ENCODE data around the gene SEC63. TPM values are rescaled to one million over a fixed set of nuclear protein-coding genes. Genes with fewer than 3 reads are reported as not detected.

The SEC63 gene
- total and polyA plus RNA-seq, 2 donors (not counting 1 experiment from before 2014, with no cell fraction given): 34.2 to 82.7 TPM

DNA sequence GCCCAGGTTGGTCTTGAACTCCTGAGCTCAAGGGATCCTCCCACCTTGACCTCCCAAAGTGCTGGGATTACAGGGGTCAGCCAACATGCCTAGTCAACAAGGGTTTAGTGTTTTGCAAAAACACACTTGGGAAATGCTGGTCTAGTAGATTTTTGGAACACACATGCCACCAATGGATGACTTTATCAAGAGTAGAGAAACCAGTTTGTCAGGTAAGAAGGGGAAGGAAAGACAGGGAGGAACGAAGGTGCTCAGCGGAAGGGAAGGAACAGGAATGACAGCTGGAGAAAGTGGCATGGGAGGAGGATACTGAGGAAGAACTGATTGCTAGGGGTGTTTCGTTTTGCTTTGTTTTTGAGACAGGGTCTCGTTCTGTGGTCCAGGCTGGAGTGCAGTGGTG lies 15.6 kb upstream of the SEC63 start:
- Histone ChIP-seq H3K27ac (ENCODE audit: insufficient read depth, low read length) (no peak overlapping the region), H3K4me1 (ENCODE audit: control insufficient read depth, extremely low read depth, insufficient read depth, low read length) (no peaks in the 10 kb centered on the region), H3K36me3 (ENCODE audit: control insufficient read depth, insufficient read depth, low read length) (no peaks in the 10 kb centered on the region), H3K27me3 (ENCODE audit: control insufficient read depth, insufficient read depth, low read length) (peaks cover 5% of the 10 kb centered on the region), H3K79me2 (ENCODE audit: control insufficient read depth, insufficient read depth, low read length) (no peaks in the 10 kb centered on the region), H3K4me2 (ENCODE audit: extremely low read depth, insufficient read depth, low read length) (no peak overlapping the region), H4K20me1 (ENCODE audit: control insufficient read depth, extremely low read depth, insufficient read depth, low read length) (no peaks in the 10 kb centered on the region), H3K9ac (ENCODE audit: insufficient read depth, low read length) (no peak overlapping the region), H3K4me3 (replicated peaks in 1 of 4; ENCODE audit: control extremely low read depth in 1 of 4, insufficient read depth in 1 of 4, low read depth in 3 of 4, low read length in 4 of 4) (no peak overlapping the region), H3K9me3 (ENCODE audit: control insufficient read depth, insufficient read depth, low read depth, low read length) (no peaks in the 10 kb centered on the region), H2AFZ (ENCODE audit: low read length) (no peak overlapping the region)
- DNase-seq (ENCODE audit: low read depth in 2 of 2): no peak
- no peak for TF ChIP-seq EZH2 (IDR thresholded peaks at IDR 0.05; ENCODE audit: low read length, missing control alignments)
- TF ChIP-seq, protein P1, sequence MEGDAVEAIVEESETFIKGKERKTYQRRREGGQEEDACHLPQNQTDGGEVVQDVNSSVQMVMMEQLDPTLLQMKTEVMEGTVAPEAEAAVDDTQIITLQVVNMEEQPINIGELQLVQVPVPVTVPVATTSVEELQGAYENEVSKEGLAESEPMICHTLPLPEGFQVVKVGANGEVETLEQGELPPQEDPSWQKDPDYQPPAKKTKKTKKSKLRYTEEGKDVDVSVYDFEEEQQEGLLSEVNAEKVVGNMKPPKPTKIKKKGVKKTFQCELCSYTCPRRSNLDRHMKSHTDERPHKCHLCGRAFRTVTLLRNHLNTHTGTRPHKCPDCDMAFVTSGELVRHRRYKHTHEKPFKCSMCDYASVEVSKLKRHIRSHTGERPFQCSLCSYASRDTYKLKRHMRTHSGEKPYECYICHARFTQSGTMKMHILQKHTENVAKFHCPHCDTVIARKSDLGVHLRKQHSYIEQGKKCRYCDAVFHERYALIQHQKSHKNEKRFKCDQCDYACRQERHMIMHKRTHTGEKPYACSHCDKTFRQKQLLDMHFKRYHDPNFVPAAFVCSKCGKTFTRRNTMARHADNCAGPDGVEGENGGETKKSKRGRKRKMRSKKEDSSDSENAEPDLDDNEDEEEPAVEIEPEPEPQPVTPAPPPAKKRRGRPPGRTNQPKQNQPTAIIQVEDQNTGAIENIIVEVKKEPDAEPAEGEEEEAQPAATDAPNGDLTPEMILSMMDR (conservative IDR thresholded peaks at IDR 0.05 in 1 of 2, IDR thresholded peaks at IDR 0.05 in 1 of 2; ENCODE audit: low read depth in 1 of 2, low read length in 2 of 2): no peak

DNA sequence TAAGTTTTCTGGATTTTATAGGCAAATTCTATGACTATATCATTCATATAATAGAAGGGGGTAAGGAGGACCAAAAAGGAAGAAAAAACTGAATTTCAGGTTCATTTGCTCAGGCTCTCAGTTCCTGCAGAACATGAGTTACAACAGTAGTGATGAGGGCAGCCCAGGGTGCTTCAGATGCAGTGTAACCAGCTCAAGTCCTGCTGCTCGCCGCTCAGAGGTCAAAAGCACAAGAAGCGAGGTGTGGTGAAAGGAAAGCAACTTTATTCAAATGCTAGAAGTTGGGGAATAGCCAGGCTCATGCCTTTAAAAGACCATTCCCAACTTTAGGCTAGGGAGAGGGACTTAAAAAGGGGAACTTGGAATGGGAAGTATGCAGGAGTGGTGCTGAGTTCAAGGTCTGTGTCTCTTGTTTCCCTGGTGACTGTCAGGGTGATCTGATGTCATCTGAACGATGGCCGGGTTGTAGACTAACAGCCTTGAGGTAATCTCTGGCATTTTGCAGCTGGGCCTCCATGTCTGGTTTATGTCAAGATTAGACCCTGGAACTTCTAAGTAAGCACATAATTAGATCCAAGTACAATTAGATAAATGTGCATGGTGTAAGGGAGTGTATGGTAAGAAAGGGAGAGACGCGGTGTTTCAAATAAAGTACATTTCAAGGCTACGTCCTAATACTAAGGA lies 14.5 kb upstream of the SEC63 start:
- no peaks in the 10 kb centered on the region for H4K20me1 ChIP-seq (ENCODE audit: control insufficient read depth, extremely low read depth, insufficient read depth, low read length)
- H3K4me2 ChIP-seq (ENCODE audit: extremely low read depth, insufficient read depth, low read length): no peak overlapping the region
- TF ChIP-seq, protein P1 (conservative IDR thresholded peaks at IDR 0.05 in 1 of 2, IDR thresholded peaks at IDR 0.05 in 1 of 2; ENCODE audit: low read depth in 1 of 2, low read length in 2 of 2): no peak
- TF ChIP-seq EZH2 (IDR thresholded peaks at IDR 0.05; ENCODE audit: low read length, missing control alignments): no peak
- peaks cover 5% of the 10 kb centered on the region for H3K27me3 ChIP-seq (ENCODE audit: control insufficient read depth, insufficient read depth, low read length)
- no peak overlapping the region for H3K4me3 ChIP-seq (replicated peaks in 1 of 4; ENCODE audit: control extremely low read depth in 1 of 4, insufficient read depth in 1 of 4, low read depth in 3 of 4, low read length in 4 of 4)
- no peaks in the 10 kb centered on the region for H3K4me1 ChIP-seq (ENCODE audit: control insufficient read depth, extremely low read depth, insufficient read depth, low read length)
- H3K9me3 ChIP-seq (ENCODE audit: control insufficient read depth, insufficient read depth, low read depth, low read length): no peaks in the 10 kb centered on the region
- no peak for DNase-seq (ENCODE audit: low read depth in 2 of 2)
- no peak overlapping the region for H3K27ac ChIP-seq (ENCODE audit: insufficient read depth, low read length)
- no peaks in the 10 kb centered on the region for H3K79me2 ChIP-seq (ENCODE audit: control insufficient read depth, insufficient read depth, low read length)
- H3K9ac ChIP-seq (ENCODE audit: insufficient read depth, low read length): no peak overlapping the region
- H2AFZ ChIP-seq (ENCODE audit: low read length): no peak overlapping the region
- no peaks in the 10 kb centered on the region for H3K36me3 ChIP-seq (ENCODE audit: control insufficient read depth, insufficient read depth, low read length)

DNA sequence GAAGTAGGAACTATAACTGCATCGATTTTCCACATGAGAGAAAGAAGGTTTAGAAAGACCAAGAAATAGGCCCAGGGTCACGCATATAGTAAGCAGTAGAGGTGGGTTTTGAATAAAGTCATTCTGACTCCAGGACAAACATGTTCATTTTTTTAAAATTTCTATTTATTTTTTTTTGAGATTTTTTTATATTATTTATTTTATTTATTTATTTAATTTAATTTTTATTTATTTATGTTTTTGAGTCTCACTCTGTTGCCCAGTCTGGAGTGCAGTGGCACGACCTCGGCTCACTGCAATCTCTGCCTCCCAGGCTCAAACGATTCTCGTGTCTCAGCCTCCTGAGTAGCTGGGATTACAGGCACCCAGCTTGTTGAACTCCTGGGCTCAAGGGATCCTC lies 13.2 kb upstream of the SEC63 start:
- H2AFZ ChIP-seq (ENCODE audit: low read length): no peak overlapping the region
- H3K4me2 ChIP-seq (ENCODE audit: extremely low read depth, insufficient read depth, low read length): no peak overlapping the region
- H3K9ac ChIP-seq (ENCODE audit: insufficient read depth, low read length): no peak overlapping the region
- no peak overlapping the region for H3K27ac ChIP-seq (ENCODE audit: insufficient read depth, low read length)
- peaks cover 5% of the 10 kb centered on the region for H3K27me3 ChIP-seq (ENCODE audit: control insufficient read depth, insufficient read depth, low read length)
- no peaks in the 10 kb centered on the region for H3K9me3 ChIP-seq (ENCODE audit: control insufficient read depth, insufficient read depth, low read depth, low read length)
- H3K79me2 ChIP-seq (ENCODE audit: control insufficient read depth, insufficient read depth, low read length): no peaks in the 10 kb centered on the region
- no peak overlapping the region for H3K4me3 ChIP-seq (replicated peaks in 1 of 4; ENCODE audit: control extremely low read depth in 1 of 4, insufficient read depth in 1 of 4, low read depth in 3 of 4, low read length in 4 of 4)
- no peaks in the 10 kb centered on the region for H3K4me1 ChIP-seq (ENCODE audit: control insufficient read depth, extremely low read depth, insufficient read depth, low read length)
- no peak for DNase-seq (ENCODE audit: low read depth in 2 of 2)
- H3K36me3 ChIP-seq (ENCODE audit: control insufficient read depth, insufficient read depth, low read length): no peaks in the 10 kb centered on the region
- TF ChIP-seq EZH2 (IDR thresholded peaks at IDR 0.05; ENCODE audit: low read length, missing control alignments): no peak
- TF ChIP-seq, protein P1 (conservative IDR thresholded peaks at IDR 0.05 in 1 of 2, IDR thresholded peaks at IDR 0.05 in 1 of 2; ENCODE audit: low read depth in 1 of 2, low read length in 2 of 2): no peak
- H4K20me1 ChIP-seq (ENCODE audit: control insufficient read depth, extremely low read depth, insufficient read depth, low read length): no peaks in the 10 kb centered on the region

Data from fibroblast of lung (primary cell).